ENCODE results near the gene ERBIN. TPM values are rescaled to one million over a fixed set of nuclear protein-coding genes. Genes with fewer than 3 reads are reported as not detected.

ERBIN gene
- total and polyA plus RNA-seq, 2 of the 4 experiments (the other 2 are of a cell fraction): 25.8 to 70.1 TPM

DNA sequence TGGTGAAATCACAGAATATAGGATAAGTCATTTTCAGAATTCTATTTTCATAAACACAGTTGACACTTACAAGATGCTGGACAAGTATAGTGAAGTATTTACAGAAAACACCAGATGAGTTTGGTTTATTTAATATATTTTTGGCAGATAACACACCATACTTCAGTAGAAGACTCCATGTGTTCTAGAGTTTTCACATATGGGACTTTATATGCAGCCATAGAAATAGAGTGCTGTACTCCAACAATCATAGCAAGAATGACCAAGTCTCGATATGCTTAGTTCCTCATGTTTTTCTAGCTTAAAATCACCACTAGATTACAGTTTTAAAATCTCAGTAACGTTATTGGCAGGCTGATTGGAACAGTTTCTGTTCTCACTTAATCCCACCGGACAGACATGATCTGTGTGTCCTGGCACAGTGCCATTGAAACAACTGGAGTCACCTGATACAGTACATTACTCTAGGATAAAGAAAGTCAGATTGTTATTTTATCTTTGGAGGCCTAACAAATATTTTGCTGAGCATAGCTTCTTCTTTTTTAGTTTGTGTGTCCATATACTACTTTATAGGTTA, 45.8 kb upstream of the ERBIN start:
- Histone ChIP-seq H3K27ac (ENCODE audit: insufficient read depth, low read length) (no peak overlapping the region), H2BK5ac (ENCODE audit: low read depth, low read length, poor library complexity, severe bottlenecking) (peak overlapping the region; percentile 13), H3K27me3 (ENCODE audit: control insufficient read depth, insufficient read depth, low read length) (no peaks in the 10 kb centered on the region), H3K4me1 (ENCODE audit: control insufficient read depth, insufficient read depth, low read length) (peaks cover 3% of the 10 kb centered on the region; the same call in 1 of the 2 replicates), H3K4ac (ENCODE audit: low read depth, low read length) (peak overlapping the region; percentile 52; the same call in 1 of the 2 replicates), H3K9ac (ENCODE audit: low read depth, low read length) (no peak overlapping the region), H4K5ac (ENCODE audit: low read depth, low read length) (peak overlapping the region; percentile 82; the same call in 1 of the 2 replicates), H3K18ac (ENCODE audit: low read depth, low read length) (peak overlapping the region; percentile 93; the same call in 1 of the 2 replicates), H4K91ac (ENCODE audit: insufficient read depth, low read depth, low read length) (0 out of 2 replicates have a peak overlapping the region, but pooled peaks have one; percentile 42), H3K36me3 (ENCODE audit: control insufficient read depth, insufficient read depth, low read length) (no peaks in the 10 kb centered on the region), H2AK5ac (ENCODE audit: low read depth, low read length) (peak overlapping the region; percentile 90; the same call in 1 of the 2 replicates), H2BK20ac (ENCODE audit: low read depth, low read length) (peak overlapping the region; percentile 85; the same call in 1 of the 2 replicates), H2AK9ac (replicated peaks; ENCODE audit: low read depth, low read length, poor library complexity) (no peak overlapping the region), H2AFZ (replicated peaks; ENCODE audit: low read length, poor library complexity) (no peak overlapping the region), H2BK120ac (ENCODE audit: low read depth, low read length) (peak overlapping the region; percentile 47), H4K8ac (ENCODE audit: low read depth in 2 of 2, low read length in 2 of 2) (peak overlapping the region; percentile 53 to 59; a peak in 1 of 4 replicates), H3K4me3 (ENCODE audit: insufficient read depth, low read depth, low read length) (no peak overlapping the region), H3K14ac (replicated peaks; ENCODE audit: low read depth, low read length) (peak overlapping the region; percentile 61; the same call in 1 of the 2 replicates), H4K20me1 (ENCODE audit: insufficient read depth, low read length) (no peaks in the 10 kb centered on the region), H3K9me3 (ENCODE audit: control insufficient read depth, insufficient read depth, low read length) (peaks cover 10% of the 10 kb centered on the region), H3K23ac (ENCODE audit: low read depth, low read length) (no peak overlapping the region), H3K4me2 (ENCODE audit: low read depth, low read length) (no peak overlapping the region), H2BK15ac (ENCODE audit: low read depth, low read length) (peak overlapping the region; percentile 93; the same call in 2 of the 3 replicates), H3K79me1 (ENCODE audit: low read depth in 1 of 2, low read length in 2 of 2) (no peaks in the 10 kb centered on the region; a peak in 1 of 4 replicates), H3K56ac (ENCODE audit: extremely low read depth, insufficient read depth, low read length) (no peak overlapping the region), H3K9me1 (ENCODE audit: insufficient read depth, low read length) (peaks cover 7% of the 10 kb centered on the region)
- in situ Hi-C loops (cut with MboI; ENCODE audit: low sequenced_read_pairs): no loop called here
- ATAC-seq (ENCODE audit: low read depth) (no peak), DNase-seq (no peak)
- ChIA-PET POLR2A (ENCODE audit: unreplicated experiment) (no interaction called here), CTCF (interaction anchor here (0.6 kb wide), 1 partner anchor 73 kb away, joined by 3 read pairs; no protein-coding TSS in a partner anchor)
- intact Hi-C loops (cut with micrococcal nuclease): no loop called here
- WGBS, 2 experiments (ENCODE audit: extremely low coverage in 2 of 2, insufficient read length in 1 of 2): 20% methylated on average over 1 of the region's 3 CpGs; no CpG with 5 or more reads in 1 of the 2 experiments
- dilution Hi-C loops (cut with HindIII; ENCODE audit: low sequenced_read_pairs, unreplicated experiment): no loop called here
- BruUV-seq (replicated peaks): no TSS peak
- TF ChIP-seq BHLHE40 (IDR thresholded peaks at IDR 0.05; ENCODE audit: low read depth, low read length): no peak
- TF ChIP-seq MXI1 (IDR thresholded peaks at IDR 0.05; ENCODE audit: borderline replicate concordance, low read depth, low read length): no peak
- no peak for TF ChIP-seq RAD21 (IDR thresholded peaks at IDR 0.05; ENCODE audit: low read length)
- TF ChIP-seq CHD1 (IDR thresholded peaks at IDR 0.05; ENCODE audit: low read depth, low read length): no peak
- TF ChIP-seq, protein P1, sequence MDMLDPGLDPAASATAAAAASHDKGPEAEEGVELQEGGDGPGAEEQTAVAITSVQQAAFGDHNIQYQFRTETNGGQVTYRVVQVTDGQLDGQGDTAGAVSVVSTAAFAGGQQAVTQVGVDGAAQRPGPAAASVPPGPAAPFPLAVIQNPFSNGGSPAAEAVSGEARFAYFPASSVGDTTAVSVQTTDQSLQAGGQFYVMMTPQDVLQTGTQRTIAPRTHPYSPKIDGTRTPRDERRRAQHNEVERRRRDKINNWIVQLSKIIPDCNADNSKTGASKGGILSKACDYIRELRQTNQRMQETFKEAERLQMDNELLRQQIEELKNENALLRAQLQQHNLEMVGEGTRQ (IDR thresholded peaks at IDR 0.05; ENCODE audit: low read depth, low read length): no peak
- TF ChIP-seq MAFK (IDR thresholded peaks at IDR 0.05; ENCODE audit: low read depth, low read length): no peak
- no peak for TF ChIP-seq RCOR1 (IDR thresholded peaks at IDR 0.05; ENCODE audit: insufficient replicate concordance, low read length)
- TF ChIP-seq POLR2A (IDR thresholded peaks at IDR 0.05; ENCODE audit: low read depth, low read length): no peak
- TF ChIP-seq SMC3 (IDR thresholded peaks at IDR 0.05; ENCODE audit: low read depth, low read length): no peak
- TF ChIP-seq, protein P2, sequence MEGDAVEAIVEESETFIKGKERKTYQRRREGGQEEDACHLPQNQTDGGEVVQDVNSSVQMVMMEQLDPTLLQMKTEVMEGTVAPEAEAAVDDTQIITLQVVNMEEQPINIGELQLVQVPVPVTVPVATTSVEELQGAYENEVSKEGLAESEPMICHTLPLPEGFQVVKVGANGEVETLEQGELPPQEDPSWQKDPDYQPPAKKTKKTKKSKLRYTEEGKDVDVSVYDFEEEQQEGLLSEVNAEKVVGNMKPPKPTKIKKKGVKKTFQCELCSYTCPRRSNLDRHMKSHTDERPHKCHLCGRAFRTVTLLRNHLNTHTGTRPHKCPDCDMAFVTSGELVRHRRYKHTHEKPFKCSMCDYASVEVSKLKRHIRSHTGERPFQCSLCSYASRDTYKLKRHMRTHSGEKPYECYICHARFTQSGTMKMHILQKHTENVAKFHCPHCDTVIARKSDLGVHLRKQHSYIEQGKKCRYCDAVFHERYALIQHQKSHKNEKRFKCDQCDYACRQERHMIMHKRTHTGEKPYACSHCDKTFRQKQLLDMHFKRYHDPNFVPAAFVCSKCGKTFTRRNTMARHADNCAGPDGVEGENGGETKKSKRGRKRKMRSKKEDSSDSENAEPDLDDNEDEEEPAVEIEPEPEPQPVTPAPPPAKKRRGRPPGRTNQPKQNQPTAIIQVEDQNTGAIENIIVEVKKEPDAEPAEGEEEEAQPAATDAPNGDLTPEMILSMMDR (conservative IDR thresholded peaks at IDR 0.05; ENCODE audit: low read depth, low read length): no peak
- TF ChIP-seq NFE2L2 (IDR thresholded peaks at IDR 0.05; ENCODE audit: low read depth, low read length): no peak
- no peak for TF ChIP-seq CEBPB (IDR thresholded peaks at IDR 0.05; ENCODE audit: low read depth, low read length)
- TF ChIP-seq, protein P3, sequence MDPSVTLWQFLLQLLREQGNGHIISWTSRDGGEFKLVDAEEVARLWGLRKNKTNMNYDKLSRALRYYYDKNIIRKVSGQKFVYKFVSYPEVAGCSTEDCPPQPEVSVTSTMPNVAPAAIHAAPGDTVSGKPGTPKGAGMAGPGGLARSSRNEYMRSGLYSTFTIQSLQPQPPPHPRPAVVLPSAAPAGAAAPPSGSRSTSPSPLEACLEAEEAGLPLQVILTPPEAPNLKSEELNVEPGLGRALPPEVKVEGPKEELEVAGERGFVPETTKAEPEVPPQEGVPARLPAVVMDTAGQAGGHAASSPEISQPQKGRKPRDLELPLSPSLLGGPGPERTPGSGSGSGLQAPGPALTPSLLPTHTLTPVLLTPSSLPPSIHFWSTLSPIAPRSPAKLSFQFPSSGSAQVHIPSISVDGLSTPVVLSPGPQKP (IDR thresholded peaks at IDR 0.05; ENCODE audit: borderline replicate concordance, low read depth, low read length): no peak
- TF ChIP-seq FOS (IDR thresholded peaks at IDR 0.05; ENCODE audit: low read depth, low read length): no peak
- TF ChIP-seq MAZ (IDR thresholded peaks at IDR 0.05; ENCODE audit: borderline replicate concordance, low read depth, low read length): no peak
